ENCODE data around the gene REN.

Gene REN

GRCh38 chr1:204112876-204113730, 53.0 kb downstream of the REN start:
- H3K9me3 ChIP-seq (ENCODE audit: control insufficient read depth in 1 of 2, low read length in 2 of 2) = no peaks in the 10 kb centered on the region
- no peak overlapping the region for H3K4me3 ChIP-seq (ENCODE audit: low read depth in 1 of 2, low read length in 2 of 2)
- H3K27ac ChIP-seq (ENCODE audit: low read depth, low read length) = no peak overlapping the region
- peaks cover 0 to 3% of the 10 kb centered on the region in 2 donors for H3K4me1 ChIP-seq (ENCODE audit: control insufficient read depth in 1 of 2, insufficient read depth in 2 of 2, low read length in 2 of 2)
- H3K27me3 ChIP-seq (ENCODE audit: control insufficient read depth in 1 of 2, insufficient read depth in 2 of 2, low read length in 2 of 2) = no peaks in the 10 kb centered on the region
- peaks cover 4 to 19% of the 10 kb centered on the region in 2 donors for H3K36me3 ChIP-seq (ENCODE audit: control insufficient read depth in 1 of 2, insufficient read depth in 2 of 2, low read length in 2 of 2)
- no peak overlapping the region for H3K9ac ChIP-seq (ENCODE audit: low read depth in 1 of 2, low read length in 2 of 2)

- peaks cover 0 to 3% of the 10 kb centered on the region in 2 donors for H3K4me1 ChIP-seq (ENCODE audit: control insufficient read depth in 1 of 2, insufficient read depth in 2 of 2, low read length in 2 of 2)
- no peak overlapping the region for H3K9ac ChIP-seq (ENCODE audit: low read depth in 1 of 2, low read length in 2 of 2)
- no peaks in the 10 kb centered on the region for H3K9me3 ChIP-seq (ENCODE audit: control insufficient read depth in 1 of 2, low read length in 2 of 2)
- no peak overlapping the region for H3K27ac ChIP-seq (ENCODE audit: low read depth, low read length)
- peaks cover 0 to 8% of the 10 kb centered on the region in 2 donors for H3K36me3 ChIP-seq (ENCODE audit: control insufficient read depth in 1 of 2, insufficient read depth in 2 of 2, low read length in 2 of 2)
- no peak overlapping the region for H3K4me3 ChIP-seq (ENCODE audit: low read depth in 1 of 2, low read length in 2 of 2)
- H3K27me3 ChIP-seq (ENCODE audit: control insufficient read depth in 1 of 2, insufficient read depth in 2 of 2, low read length in 2 of 2) = no peaks in the 10 kb centered on the region
These were observed 55.1 kb downstream of the REN start for GRCh38 chr1:204110894-204111633.

GRCh38 chr1:204108312-204109141, 57.6 kb downstream of the REN start:
- no peak overlapping the region for H3K9ac ChIP-seq (ENCODE audit: low read depth in 1 of 2, low read length in 2 of 2)
- H3K9me3 ChIP-seq (ENCODE audit: control insufficient read depth in 1 of 2, low read length in 2 of 2) = no peaks in the 10 kb centered on the region
- no peaks in the 10 kb centered on the region for H3K36me3 ChIP-seq (ENCODE audit: control insufficient read depth in 1 of 2, insufficient read depth in 2 of 2, low read length in 2 of 2)
- no peak overlapping the region for H3K4me3 ChIP-seq (ENCODE audit: low read depth in 1 of 2, low read length in 2 of 2)
- H3K27ac ChIP-seq (ENCODE audit: low read depth, low read length) = no peak overlapping the region
- peaks cover 12 to 17% of the 10 kb centered on the region in 2 donors for H3K4me1 ChIP-seq (ENCODE audit: control insufficient read depth in 1 of 2, insufficient read depth in 2 of 2, low read length in 2 of 2)
- H3K27me3 ChIP-seq (ENCODE audit: control insufficient read depth in 1 of 2, insufficient read depth in 2 of 2, low read length in 2 of 2) = no peaks in the 10 kb centered on the region

DNA sequence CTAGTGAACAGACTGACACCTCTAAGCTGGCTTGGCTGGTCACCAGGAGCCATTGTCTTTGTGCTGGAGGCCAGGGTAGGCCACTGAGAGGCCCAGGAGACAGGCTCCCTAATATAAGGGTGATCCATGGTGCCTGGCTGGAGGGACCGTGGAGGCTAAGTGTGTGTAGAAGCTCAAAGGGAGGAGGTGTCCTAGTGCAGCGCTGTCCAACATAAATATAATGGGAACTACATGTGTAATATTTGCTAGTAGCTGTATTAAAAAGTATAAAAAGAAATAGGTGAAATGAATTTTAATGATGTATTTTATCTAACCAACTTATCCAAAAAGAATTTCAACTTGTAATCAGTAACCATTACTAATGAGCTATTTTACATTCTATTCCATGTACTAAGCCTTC, 58.2 kb downstream of the REN start:
- peaks cover 19 to 20% of the 10 kb centered on the region in 2 donors for H3K4me1 ChIP-seq (ENCODE audit: control insufficient read depth in 1 of 2, insufficient read depth in 2 of 2, low read length in 2 of 2)
- H3K4me3 ChIP-seq (ENCODE audit: low read depth in 1 of 2, low read length in 2 of 2) = no peak overlapping the region
- H3K9ac ChIP-seq (ENCODE audit: low read depth in 1 of 2, low read length in 2 of 2) = no peak overlapping the region
- H3K27me3 ChIP-seq (ENCODE audit: control insufficient read depth in 1 of 2, insufficient read depth in 2 of 2, low read length in 2 of 2) = no peaks in the 10 kb centered on the region
- H3K36me3 ChIP-seq (ENCODE audit: control insufficient read depth in 1 of 2, insufficient read depth in 2 of 2, low read length in 2 of 2) = no peaks in the 10 kb centered on the region
- no peak overlapping the region for H3K27ac ChIP-seq (ENCODE audit: low read depth, low read length)
- no peaks in the 10 kb centered on the region for H3K9me3 ChIP-seq (ENCODE audit: control insufficient read depth in 1 of 2, low read length in 2 of 2)

GRCh38 chr1:204106825-204107224, 59.3 kb downstream of the REN start:
- H3K9ac ChIP-seq (ENCODE audit: low read depth in 1 of 2, low read length in 2 of 2) = no peak overlapping the region
- no peaks in the 10 kb centered on the region for H3K36me3 ChIP-seq (ENCODE audit: control insufficient read depth in 1 of 2, insufficient read depth in 2 of 2, low read length in 2 of 2)
- H3K27me3 ChIP-seq (ENCODE audit: control insufficient read depth in 1 of 2, insufficient read depth in 2 of 2, low read length in 2 of 2) = no peaks in the 10 kb centered on the region
- no peaks in the 10 kb centered on the region for H3K9me3 ChIP-seq (ENCODE audit: control insufficient read depth in 1 of 2, low read length in 2 of 2)
- H3K27ac ChIP-seq (ENCODE audit: low read depth, low read length) = no peak overlapping the region
- H3K4me1 ChIP-seq (ENCODE audit: control insufficient read depth in 1 of 2, insufficient read depth in 2 of 2, low read length in 2 of 2) = peaks cover 29 to 31% of the 10 kb centered on the region in 2 donors
- no peak overlapping the region for H3K4me3 ChIP-seq (ENCODE audit: low read depth in 1 of 2, low read length in 2 of 2)

- H3K27ac ChIP-seq (ENCODE audit: low read depth, low read length) = no peak overlapping the region
- no peaks in the 10 kb centered on the region for H3K27me3 ChIP-seq (ENCODE audit: control insufficient read depth in 1 of 2, insufficient read depth in 2 of 2, low read length in 2 of 2)
- no peaks in the 10 kb centered on the region for H3K36me3 ChIP-seq (ENCODE audit: control insufficient read depth in 1 of 2, insufficient read depth in 2 of 2, low read length in 2 of 2)
- no peak overlapping the region for H3K9ac ChIP-seq (ENCODE audit: low read depth in 1 of 2, low read length in 2 of 2)
- H3K9me3 ChIP-seq (ENCODE audit: control insufficient read depth in 1 of 2, low read length in 2 of 2) = no peaks in the 10 kb centered on the region
- no peak overlapping the region for H3K4me3 ChIP-seq (ENCODE audit: low read depth in 1 of 2, low read length in 2 of 2)
- H3K4me1 ChIP-seq (ENCODE audit: control insufficient read depth in 1 of 2, insufficient read depth in 2 of 2, low read length in 2 of 2) = peaks cover 29 to 34% of the 10 kb centered on the region in 2 donors
These were observed 61.0 kb downstream of the REN start for GRCh38 chr1:204105131-204105515.
